RWPE1 (cell line): ENCODE measurements around the gene NEK9.
A peak's percentile ranks its signal among the peaks of the same experiment; 100 is the strongest.
"Not testable (repeated sequence)": the region's sequence is repeated elsewhere in the genome, so short reads cannot be mapped to it uniquely, and the experiment has no call there.

Experiments
- CTCF ChIA-PET: fragments of 350-600 bp; sonication (Branson Sonifier 250); formaldehyde crosslinking; extraction: SDS; loops from one replicate; lab custom pipeline; 2021; lab: Yijun Ruan, JAX
- POLR2A ChIA-PET: fragments of 400-600 bp; formaldehyde crosslinking; extraction: SDS; loops from one replicate; lab custom pipeline; 2020; ENCODE audit warnings: antibody characterized with exemption; ENCODE audit not compliant: low non-redundant PET; lab: Yijun Ruan, JAX
- DNase-seq: peaks from one replicate; pipeline ENCODE4 v3.0.0; 2012; ENCODE audit warnings: low spot score
- H3K27ac ChIP-seq: fragments of 450-650 bp; 2 replicates; pipeline ENCODE4 v1.5.1; 2017
- TF ChIP-seq, protein P1 (sequence below): fragments of 450-650 bp; conservative IDR thresholded peaks from 2 replicates; pipeline ENCODE4 v1.5.1; 2017; ENCODE audit warnings: low read depth, mild to moderate bottlenecking

NEK9 gene

DNA sequence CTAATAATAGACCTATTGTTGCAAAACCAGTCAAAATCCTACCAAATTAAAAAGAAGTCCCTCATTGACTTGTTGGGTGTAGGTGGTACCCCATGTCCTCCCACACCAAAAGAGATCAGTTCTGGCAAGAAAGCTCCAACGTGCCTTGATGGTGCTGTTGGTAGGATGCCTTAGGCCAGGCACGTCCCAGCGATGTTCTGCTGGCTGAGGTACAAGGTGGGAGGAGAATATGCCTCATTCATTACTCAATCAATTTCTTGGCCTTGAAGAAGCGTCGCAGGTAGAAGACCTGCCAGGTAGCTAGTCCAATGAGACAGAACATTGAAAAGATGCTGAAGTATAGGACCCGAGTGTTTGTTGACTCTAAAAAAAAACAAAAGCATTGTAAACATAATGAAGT lies 7.8 kb upstream of the NEK9 start:
- peak; percentile 16 for DNase-seq
- ChIA-PET CTCF (interaction anchor here (0.9 to 1.1 kb wide), 2 partner anchors 161 to 173 kb away, joined by 3 read pairs; no protein-coding TSS in a partner anchor), POLR2A (no interaction called here)
- TF ChIP-seq, protein P1, sequence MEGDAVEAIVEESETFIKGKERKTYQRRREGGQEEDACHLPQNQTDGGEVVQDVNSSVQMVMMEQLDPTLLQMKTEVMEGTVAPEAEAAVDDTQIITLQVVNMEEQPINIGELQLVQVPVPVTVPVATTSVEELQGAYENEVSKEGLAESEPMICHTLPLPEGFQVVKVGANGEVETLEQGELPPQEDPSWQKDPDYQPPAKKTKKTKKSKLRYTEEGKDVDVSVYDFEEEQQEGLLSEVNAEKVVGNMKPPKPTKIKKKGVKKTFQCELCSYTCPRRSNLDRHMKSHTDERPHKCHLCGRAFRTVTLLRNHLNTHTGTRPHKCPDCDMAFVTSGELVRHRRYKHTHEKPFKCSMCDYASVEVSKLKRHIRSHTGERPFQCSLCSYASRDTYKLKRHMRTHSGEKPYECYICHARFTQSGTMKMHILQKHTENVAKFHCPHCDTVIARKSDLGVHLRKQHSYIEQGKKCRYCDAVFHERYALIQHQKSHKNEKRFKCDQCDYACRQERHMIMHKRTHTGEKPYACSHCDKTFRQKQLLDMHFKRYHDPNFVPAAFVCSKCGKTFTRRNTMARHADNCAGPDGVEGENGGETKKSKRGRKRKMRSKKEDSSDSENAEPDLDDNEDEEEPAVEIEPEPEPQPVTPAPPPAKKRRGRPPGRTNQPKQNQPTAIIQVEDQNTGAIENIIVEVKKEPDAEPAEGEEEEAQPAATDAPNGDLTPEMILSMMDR: no peak
- H3K27ac ChIP-seq: no peak overlapping the region

DNA sequence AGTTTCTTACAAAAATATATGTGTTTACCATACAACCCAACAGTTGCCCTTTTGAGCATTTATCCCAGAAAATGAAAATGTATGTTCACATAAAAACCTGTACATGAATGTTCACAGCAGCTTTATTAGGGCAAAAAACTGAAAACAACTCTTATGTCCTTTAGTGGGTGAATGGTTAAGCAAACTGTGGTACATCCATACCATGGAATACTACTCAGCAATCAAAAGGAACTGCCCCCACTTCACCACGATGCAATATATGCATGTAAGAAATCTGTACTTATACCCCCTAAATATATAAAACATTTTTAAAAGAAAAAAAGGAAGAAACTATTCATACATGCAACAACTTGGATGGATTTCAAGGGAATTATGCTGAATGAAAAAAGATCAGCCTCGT lies 6.7 kb upstream of the NEK9 start:
- no peak for DNase-seq
- no peak overlapping the region for H3K27ac ChIP-seq
- ChIA-PET POLR2A (no interaction called here), CTCF (no interaction called here)
- TF ChIP-seq, protein P1: no peak

DNA sequence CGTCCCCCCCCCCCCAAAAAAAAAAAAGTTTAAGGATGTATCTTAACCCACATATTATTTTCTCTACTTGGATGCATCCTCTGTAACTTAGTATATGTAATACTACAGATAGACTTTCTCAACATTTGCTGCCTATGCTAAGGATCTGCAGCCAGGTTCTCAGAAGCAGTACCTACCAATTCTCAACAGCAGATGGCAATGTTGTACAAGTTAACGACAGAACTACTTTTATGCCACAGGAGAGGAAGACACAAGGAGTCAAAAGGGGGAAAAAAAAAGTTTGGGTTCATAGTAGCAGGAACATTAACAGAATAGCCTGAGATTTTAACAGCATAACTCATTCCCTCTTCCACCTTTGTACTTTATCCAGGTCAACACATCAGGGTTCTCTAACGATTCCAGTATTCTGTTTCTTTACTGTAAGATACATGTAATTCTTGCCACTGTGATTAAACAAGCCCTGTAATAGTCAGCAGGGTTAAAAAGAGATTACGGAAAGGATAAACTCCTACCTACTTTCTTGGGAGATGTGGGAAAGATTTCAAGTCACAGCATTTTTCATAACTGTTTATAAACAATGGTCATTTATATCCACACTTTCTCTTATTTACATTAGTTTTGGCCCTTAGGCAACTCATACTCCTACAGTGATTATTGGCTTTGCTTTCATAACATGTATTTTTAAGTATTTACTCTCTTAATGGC lies 5.7 kb upstream of the NEK9 start:
- peak; percentile 46 for DNase-seq
- TF ChIP-seq, protein P1: peak; percentile 66
- POLR2A ChIA-PET: interaction anchor here (0.7 kb wide), 1 partner anchor 170 kb away, joined by 4 read pairs; no protein-coding TSS in a partner anchor

DNA sequence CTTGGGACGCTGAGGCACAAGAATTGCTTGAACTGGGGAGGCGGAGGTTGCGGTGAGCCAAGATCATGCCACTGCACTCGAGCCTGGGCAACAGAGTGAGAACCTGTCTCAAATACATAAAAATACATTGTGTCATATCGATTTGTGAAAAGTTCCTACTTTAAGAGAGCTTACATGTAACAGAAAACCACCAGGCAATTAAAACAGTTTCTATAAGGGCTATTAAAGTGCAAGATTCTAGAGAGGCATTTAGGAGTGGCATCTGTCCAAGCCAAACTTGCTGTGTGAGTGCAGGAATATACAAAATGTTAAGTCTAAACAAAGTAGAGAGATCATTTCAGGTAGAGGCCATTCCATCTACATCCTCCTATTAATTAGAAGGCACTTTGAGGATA lies 1.7 kb upstream of the NEK9 start:
- H3K27ac ChIP-seq: peak overlapping the region; percentile 44
- POLR2A ChIA-PET: no interaction called here
- no peak for DNase-seq
- TF ChIP-seq, protein P1: no peak
- CTCF ChIA-PET: interaction anchor here (0.8 kb wide), 1 partner anchor 39 kb away, joined by 3 read pairs; no protein-coding TSS in a partner anchor

More for the DNA sequence above, 5.7 kb upstream of the NEK9 start:
- peak overlapping the region; percentile 32; the same call in 1 of the 2 replicates for H3K27ac ChIP-seq
- CTCF ChIA-PET: interaction anchor here (0.6 to 1.3 kb wide), 4 partner anchors 8 to 51 kb away, joined by 3 to 8 read pairs (median 4); no protein-coding TSS in a partner anchor

DNA sequence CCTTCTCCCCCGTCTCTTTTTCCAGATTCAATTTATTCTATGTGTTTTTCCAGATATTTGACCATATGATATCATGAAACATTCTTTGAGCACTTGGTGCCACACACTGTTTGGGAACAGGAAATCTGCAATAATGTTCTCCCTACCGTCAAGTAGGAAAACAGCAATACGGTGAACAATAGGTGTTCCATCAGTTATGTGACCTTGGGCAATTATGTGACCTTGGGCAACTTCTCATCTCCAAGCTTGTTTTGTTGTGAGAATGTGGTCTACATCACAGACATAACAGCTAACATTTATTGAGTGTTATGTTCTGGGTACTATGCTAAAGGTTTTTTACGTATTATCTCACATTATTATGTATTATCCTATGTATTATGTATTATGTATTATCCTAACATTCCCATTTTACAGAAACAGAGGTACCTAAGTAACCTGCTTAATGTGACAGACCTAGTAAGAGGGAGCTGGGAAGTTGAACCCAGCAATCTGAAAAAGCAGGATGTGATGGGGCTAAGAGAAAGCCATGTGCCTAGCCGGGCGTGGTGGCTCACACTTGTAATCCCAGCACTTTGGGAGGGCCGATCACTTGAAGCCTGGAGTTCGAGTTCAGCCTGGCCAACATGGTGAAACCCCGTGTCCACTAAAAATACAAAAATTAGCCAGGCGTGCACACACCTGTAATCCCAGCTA lies 1.2 kb upstream of the NEK9 start:
- ChIA-PET POLR2A (no interaction called here), CTCF (interaction anchor here (0.7 to 0.8 kb wide), 2 partner anchors 39 to 269 kb away, joined by 3 read pairs; no protein-coding TSS in a partner anchor)
- H3K27ac ChIP-seq: peak overlapping the region; percentile 92
- TF ChIP-seq, protein P1: no peak
- DNase-seq: no peak

DNA sequence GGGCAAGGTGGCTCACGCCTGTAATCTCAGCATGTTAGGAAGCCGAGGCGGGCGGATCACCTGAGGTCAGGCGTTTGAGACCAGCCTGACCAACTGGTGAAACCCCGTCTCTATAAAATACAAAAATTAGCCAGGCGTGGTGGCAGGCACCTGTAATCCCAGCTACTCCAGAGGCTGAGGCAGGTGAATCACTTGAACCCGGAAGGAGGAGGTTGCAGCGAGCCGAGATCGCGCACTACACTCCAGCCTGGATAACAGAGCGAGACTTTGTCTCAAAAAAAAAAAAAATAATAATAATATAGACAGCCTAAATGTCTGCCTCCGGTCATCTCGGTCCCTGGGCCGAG lies 599 bp upstream of the NEK9 start:
- POLR2A ChIA-PET, DNase-seq: not testable (repeated sequence)
- CTCF ChIA-PET: interaction anchor here (0.7 kb wide), 1 partner anchor 269 kb away, joined by 3 read pairs; no protein-coding TSS in a partner anchor
- H3K27ac ChIP-seq: peak overlapping the region; percentile 92
